Measurements from ENCODE around the gene MEGF6. TPM values are rescaled to one million over a fixed set of nuclear protein-coding genes. Genes with fewer than 3 reads are reported as not detected.

MEGF6 gene
- total and polyA plus RNA-seq, 9 of the 15 experiments (the other 6 are each of a cell fraction or from before 2014, with no cell fraction given) = 0.03 to 1.7 (median 0.24) TPM; not detected in 3

GRCh38 chr1:3624200-3625136 is 13.2 kb upstream of the MEGF6 start, which contains the start of gene TPRG1L (continued):
- TF ChIP-seq NKRF (IDR thresholded peaks at IDR 0.05; ENCODE audit: borderline replicate concordance) = peak; percentile 71; the same call in 1 of the 2 replicates
- TF ChIP-seq ZNF311 (CRISPR knock-in tag; IDR thresholded peaks at IDR 0.05) = no peak
- TF ChIP-seq SP2 (IDR thresholded peaks at IDR 0.05; ENCODE audit: extremely low read depth, low read depth, low read length, poor library complexity, severe bottlenecking) = peak; percentile 69
- no peak for TF ChIP-seq SNIP1 (IDR thresholded peaks at IDR 0.05; ENCODE audit: low read depth)
- TF ChIP-seq TEAD1 (CRISPR knock-in tag; IDR thresholded peaks at IDR 0.05) = peak in 1 of 2 experiments; percentile 50; a peak in 1 of 4 replicates
- no peak for TF ChIP-seq TEAD2 (tag; IDR thresholded peaks at IDR 0.05)
- TF ChIP-seq MED1 (CRISPR knock-in tag; IDR thresholded peaks at IDR 0.05; ENCODE audit: borderline replicate concordance) = no peak
- no peak for TF ChIP-seq ZNF274 (IDR thresholded peaks at IDR 0.05; ENCODE audit: borderline replicate concordance, low read depth, low read length)
- TF ChIP-seq NCOA4 (IDR thresholded peaks at IDR 0.05; ENCODE audit: partially characterized antibody) = no peak
- TF ChIP-seq, protein P1, sequence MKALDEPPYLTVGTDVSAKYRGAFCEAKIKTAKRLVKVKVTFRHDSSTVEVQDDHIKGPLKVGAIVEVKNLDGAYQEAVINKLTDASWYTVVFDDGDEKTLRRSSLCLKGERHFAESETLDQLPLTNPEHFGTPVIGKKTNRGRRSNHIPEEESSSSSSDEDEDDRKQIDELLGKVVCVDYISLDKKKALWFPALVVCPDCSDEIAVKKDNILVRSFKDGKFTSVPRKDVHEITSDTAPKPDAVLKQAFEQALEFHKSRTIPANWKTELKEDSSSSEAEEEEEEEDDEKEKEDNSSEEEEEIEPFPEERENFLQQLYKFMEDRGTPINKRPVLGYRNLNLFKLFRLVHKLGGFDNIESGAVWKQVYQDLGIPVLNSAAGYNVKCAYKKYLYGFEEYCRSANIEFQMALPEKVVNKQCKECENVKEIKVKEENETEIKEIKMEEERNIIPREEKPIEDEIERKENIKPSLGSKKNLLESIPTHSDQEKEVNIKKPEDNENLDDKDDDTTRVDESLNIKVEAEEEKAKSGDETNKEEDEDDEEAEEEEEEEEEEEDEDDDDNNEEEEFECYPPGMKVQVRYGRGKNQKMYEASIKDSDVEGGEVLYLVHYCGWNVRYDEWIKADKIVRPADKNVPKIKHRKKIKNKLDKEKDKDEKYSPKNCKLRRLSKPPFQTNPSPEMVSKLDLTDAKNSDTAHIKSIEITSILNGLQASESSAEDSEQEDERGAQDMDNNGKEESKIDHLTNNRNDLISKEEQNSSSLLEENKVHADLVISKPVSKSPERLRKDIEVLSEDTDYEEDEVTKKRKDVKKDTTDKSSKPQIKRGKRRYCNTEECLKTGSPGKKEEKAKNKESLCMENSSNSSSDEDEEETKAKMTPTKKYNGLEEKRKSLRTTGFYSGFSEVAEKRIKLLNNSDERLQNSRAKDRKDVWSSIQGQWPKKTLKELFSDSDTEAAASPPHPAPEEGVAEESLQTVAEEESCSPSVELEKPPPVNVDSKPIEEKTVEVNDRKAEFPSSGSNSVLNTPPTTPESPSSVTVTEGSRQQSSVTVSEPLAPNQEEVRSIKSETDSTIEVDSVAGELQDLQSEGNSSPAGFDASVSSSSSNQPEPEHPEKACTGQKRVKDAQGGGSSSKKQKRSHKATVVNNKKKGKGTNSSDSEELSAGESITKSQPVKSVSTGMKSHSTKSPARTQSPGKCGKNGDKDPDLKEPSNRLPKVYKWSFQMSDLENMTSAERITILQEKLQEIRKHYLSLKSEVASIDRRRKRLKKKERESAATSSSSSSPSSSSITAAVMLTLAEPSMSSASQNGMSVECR (CRISPR knock-in tag; IDR thresholded peaks at IDR 0.05) = 0 out of 2 replicates have a peak, but pooled peaks have one; percentile 55
- peak; percentile 14; the same call in 1 of the 2 replicates for TF ChIP-seq ERF (CRISPR knock-in tag; IDR thresholded peaks at IDR 0.05)
- no peak for TF ChIP-seq NONO (IDR thresholded peaks at IDR 0.05; ENCODE audit: low read depth in 2 of 2, low read length in 1 of 2)
- TF ChIP-seq GATAD2B (IDR thresholded peaks at IDR 0.05; ENCODE audit: borderline replicate concordance) = no peak
- no peak for TF ChIP-seq JUN (IDR thresholded peaks at IDR 0.05; ENCODE audit: borderline replicate concordance, low read depth, low read length)
- TF ChIP-seq JUN (CRISPR knock-in tag; IDR thresholded peaks at IDR 0.05; ENCODE audit: borderline replicate concordance) = no peak
- TF ChIP-seq NUFIP1 (IDR thresholded peaks at IDR 0.05; ENCODE audit: partially characterized antibody) = no peak
- TF ChIP-seq RHOXF2B (CRISPR knock-in tag; conservative IDR thresholded peaks at IDR 0.05) = no peak

Data from K562 (cell line).